MM.1S (cell line): ENCODE measurements around the gene MAEA.

Experiments used
- DNase-seq: peaks from one replicate; pipeline ENCODE4 v3.0.0-alpha.2; 2015
- H2AFZ ChIP-seq: fragments of 300-600 bp; sonication (generic); 2 replicates; pipeline ENCODE4 v1.6.0; 2016; ENCODE audit warnings: antibody characterized with exemption, low read length
- H3F3A ChIP-seq: fragments of 300-600 bp; sonication (generic); 2 replicates; pipeline ENCODE4 v1.6.1; 2016; ENCODE audit warnings: mild to moderate bottlenecking, antibody characterized with exemption, low read length, moderate library complexity, mixed read lengths; ENCODE audit not compliant: insufficient read depth
- H3K27ac ChIP-seq: fragments of 300-600 bp; sonication (generic); 2 replicates; pipeline ENCODE4 v1.5.1; 2016; ENCODE audit warnings: mild to moderate bottlenecking, low read length
- H3K27me3 ChIP-seq: fragments of 300-600 bp; sonication (generic); replicated peaks from 2 replicates; pipeline ENCODE4 v1.6.0; 2016; ENCODE audit warnings: low read length; ENCODE audit not compliant: insufficient read depth
- H3K36me3 ChIP-seq: fragments of 300-600 bp; sonication (generic); replicated peaks from 2 replicates; pipeline ENCODE4 v1.6.1; 2016; ENCODE audit warnings: mild to moderate bottlenecking, low read length, mixed read lengths; ENCODE audit not compliant: insufficient read depth
- H3K4me1 ChIP-seq: fragments of 300-600 bp; sonication (generic); 2 replicates; pipeline ENCODE4 v1.6.1; 2016; ENCODE audit warnings: low read length, mixed read lengths
- H3K4me2 ChIP-seq: fragments of 300-600 bp; sonication (generic); 2 replicates; pipeline ENCODE4 v1.6.0; 2016; ENCODE audit warnings: low read depth, low read length
- H3K4me3 ChIP-seq: fragments of 300-600 bp; sonication (generic); 2 replicates; pipeline ENCODE4 v1.5.1; 2016; ENCODE audit warnings: low read length, mixed read lengths
- H3K79me2 ChIP-seq: fragments of 300-600 bp; sonication (generic); 2 replicates; pipeline ENCODE4 v1.6.1; 2016; ENCODE audit warnings: mixed run types, low read length, mixed read lengths
- H3K9ac ChIP-seq: fragments of 300-600 bp; sonication (generic); 2 replicates; pipeline ENCODE4 v1.6.1; 2016; ENCODE audit warnings: low read length, mixed read lengths
- H3K9me2 ChIP-seq: fragments of 300-600 bp; sonication (generic); replicated peaks from 2 replicates; pipeline ENCODE4 v1.6.1; 2016; ENCODE audit warnings: mild to moderate bottlenecking, low read length, mixed read lengths; ENCODE audit not compliant: insufficient read depth
- H3K9me3 ChIP-seq: fragments of 300-600 bp; sonication (generic); replicated peaks from 2 replicates; pipeline ENCODE4 v1.6.1; 2016; ENCODE audit warnings: mild to moderate bottlenecking, low read length, mixed read lengths; ENCODE audit not compliant: insufficient read depth
- H4K20me1 ChIP-seq: fragments of 300-600 bp; sonication (generic); 2 replicates; pipeline ENCODE4 v1.6.1; 2016; ENCODE audit warnings: mild to moderate bottlenecking, low read length, moderate library complexity, mixed read lengths; ENCODE audit not compliant: insufficient read depth
- CTCF ChIP-seq: fragments of 300-600 bp; sonication (generic); IDR thresholded peaks from 2 replicates; pipeline ENCODE4 v1.5.1; 2016; ENCODE audit warnings: antibody characterized with exemption, low read length, mixed read lengths
- EZH2 ChIP-seq: fragments of 300-600 bp; sonication (generic); optimal IDR thresholded peaks from 2 replicates; pipeline ENCODE3; 2017; ENCODE audit warnings: low read depth, mild to moderate bottlenecking, antibody characterized with exemption, low read length, mixed read lengths
- EZH2phosphoT487 ChIP-seq: fragments of 300-600 bp; sonication (generic); IDR thresholded peaks from 2 replicates; pipeline ENCODE4 v1.6.1; 2018; ENCODE audit warnings: antibody characterized with exemption, low read length

MAEA gene

GRCh38 chr4:1310031-1310795 is 20.5 kb downstream of the MAEA start:
- Histone ChIP-seq H3K27ac (no peak overlapping the region), H3K4me1 (no peaks in the 10 kb centered on the region), H3K27me3 (no peaks in the 10 kb centered on the region), H3K4me3 (no peak overlapping the region), H3K9me3 (no peaks in the 10 kb centered on the region), H3K36me3 (peaks cover 32% of the 10 kb centered on the region), H3K79me2 (peaks cover 78% of the 10 kb centered on the region), H4K20me1 (no peaks in the 10 kb centered on the region), H3F3A (no peaks in the 10 kb centered on the region), H3K4me2 (no peak overlapping the region), H2AFZ (no peak overlapping the region), H3K9me2 (no peaks in the 10 kb centered on the region), H3K9ac (no peak overlapping the region)
- no peak for DNase-seq
- TF ChIP-seq EZH2phosphoT487 (no peak), EZH2 (no peak), CTCF (no peak)

- H3K4me3 ChIP-seq = no peak overlapping the region
- no peaks in the 10 kb centered on the region for H4K20me1 ChIP-seq
- peaks cover 70% of the 10 kb centered on the region for H3K79me2 ChIP-seq
Measured at GRCh38 chr4:1310796-1311631, 21.3 kb downstream of the MAEA start.

More at GRCh38 chr4:1310796-1311631, 21.3 kb downstream of the MAEA start:
- no peak for DNase-seq
- H3K4me2 ChIP-seq = no peak overlapping the region
- no peak overlapping the region for H3K27ac ChIP-seq
- no peak overlapping the region for H2AFZ ChIP-seq
- peaks cover 33% of the 10 kb centered on the region for H3K36me3 ChIP-seq
- TF ChIP-seq EZH2phosphoT487 (no peak), EZH2 (no peak), CTCF (no peak)
- H3F3A ChIP-seq = no peaks in the 10 kb centered on the region
- H3K9me3 ChIP-seq = no peaks in the 10 kb centered on the region
- H3K9me2 ChIP-seq = no peaks in the 10 kb centered on the region
- H3K27me3 ChIP-seq = no peaks in the 10 kb centered on the region
- no peak overlapping the region for H3K9ac ChIP-seq
- H3K4me1 ChIP-seq = no peaks in the 10 kb centered on the region
